Raji (cell line): ENCODE results near the gene APBA1.

Experiments used
- POLR2A ChIP-seq: IDR thresholded peaks from 2 replicates; pipeline ENCODE4 v1.6.1; 2011; ENCODE audit warnings: low read depth, low read length, control low read depth; ENCODE audit not compliant: insufficient read depth

APBA1 gene

GRCh38 chr9:69542942-69543704 lies 129.0 kb downstream of the APBA1 start:
- TF ChIP-seq POLR2A = no peak

- no peak for TF ChIP-seq POLR2A
These were observed 130.1 kb downstream of the APBA1 start for GRCh38 chr9:69542058-69542457.

DNA sequence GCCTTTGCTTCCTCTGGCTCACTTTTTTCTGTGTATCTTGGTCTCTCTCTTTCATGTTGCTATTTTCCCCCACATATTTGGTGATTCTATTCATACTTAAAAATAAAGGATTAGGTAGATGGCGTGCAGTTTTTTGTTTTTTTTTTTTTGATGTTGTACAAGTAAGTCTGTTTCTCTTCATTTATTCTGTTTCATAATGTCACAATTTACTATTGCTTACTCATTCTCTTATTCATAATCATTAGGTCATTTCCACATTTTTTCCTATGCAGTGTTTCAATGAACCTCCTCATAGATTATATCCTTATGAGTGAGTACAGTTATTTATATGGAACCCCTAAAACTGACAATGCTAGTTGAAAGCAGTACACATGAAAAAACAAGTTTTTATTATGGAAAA lies 136.3 kb downstream of the APBA1 start:
- no peak for TF ChIP-seq POLR2A

GRCh38 chr9:69535286-69535832 lies 136.8 kb downstream of the APBA1 start:
- TF ChIP-seq POLR2A = no peak

DNA sequence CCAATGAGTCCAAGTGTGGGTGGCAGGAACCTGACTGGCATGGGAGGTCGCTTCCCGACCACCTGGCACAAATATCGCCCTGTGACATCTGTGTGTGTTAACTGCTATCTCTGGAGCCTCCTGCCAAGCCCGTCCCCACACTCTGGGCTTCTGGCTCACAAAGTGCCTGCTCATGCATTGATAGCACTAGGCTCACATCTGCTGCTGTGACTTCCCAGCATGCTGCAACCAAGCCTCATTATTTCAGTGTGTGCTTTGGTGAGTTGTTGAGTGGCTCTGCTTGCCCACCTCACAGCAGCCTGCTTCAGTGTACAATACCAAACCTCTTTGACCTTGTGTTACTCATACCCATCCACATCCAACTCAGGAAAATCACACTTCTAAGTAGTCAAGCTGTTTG lies 139.8 kb downstream of the APBA1 start:
- no peak for TF ChIP-seq POLR2A

DNA sequence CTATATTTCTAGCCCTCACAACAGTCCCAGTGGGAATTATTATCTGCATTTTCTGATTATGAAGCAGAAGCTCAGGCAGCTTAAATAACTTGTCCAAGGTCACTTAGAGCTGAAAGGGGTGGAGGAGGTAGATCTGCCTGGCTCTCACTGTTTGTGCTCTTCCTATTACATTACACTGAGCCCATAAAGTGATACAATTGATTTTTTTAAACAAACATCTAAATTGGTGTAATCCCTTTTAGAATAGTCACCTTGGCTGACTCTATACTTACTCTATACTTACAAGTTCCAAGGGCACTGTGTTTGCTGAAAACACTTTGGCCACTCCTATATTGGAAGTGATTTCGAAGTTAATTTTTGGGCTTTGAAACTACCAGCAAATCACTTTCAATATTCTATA lies 144.7 kb downstream of the APBA1 start:
- no peak for TF ChIP-seq POLR2A

GRCh38 chr9:69526699-69527098 lies 145.5 kb downstream of the APBA1 start:
- no peak for TF ChIP-seq POLR2A

- no peak for TF ChIP-seq POLR2A
These were observed 152.5 kb downstream of the APBA1 start for GRCh38 chr9:69519470-69520240.

DNA sequence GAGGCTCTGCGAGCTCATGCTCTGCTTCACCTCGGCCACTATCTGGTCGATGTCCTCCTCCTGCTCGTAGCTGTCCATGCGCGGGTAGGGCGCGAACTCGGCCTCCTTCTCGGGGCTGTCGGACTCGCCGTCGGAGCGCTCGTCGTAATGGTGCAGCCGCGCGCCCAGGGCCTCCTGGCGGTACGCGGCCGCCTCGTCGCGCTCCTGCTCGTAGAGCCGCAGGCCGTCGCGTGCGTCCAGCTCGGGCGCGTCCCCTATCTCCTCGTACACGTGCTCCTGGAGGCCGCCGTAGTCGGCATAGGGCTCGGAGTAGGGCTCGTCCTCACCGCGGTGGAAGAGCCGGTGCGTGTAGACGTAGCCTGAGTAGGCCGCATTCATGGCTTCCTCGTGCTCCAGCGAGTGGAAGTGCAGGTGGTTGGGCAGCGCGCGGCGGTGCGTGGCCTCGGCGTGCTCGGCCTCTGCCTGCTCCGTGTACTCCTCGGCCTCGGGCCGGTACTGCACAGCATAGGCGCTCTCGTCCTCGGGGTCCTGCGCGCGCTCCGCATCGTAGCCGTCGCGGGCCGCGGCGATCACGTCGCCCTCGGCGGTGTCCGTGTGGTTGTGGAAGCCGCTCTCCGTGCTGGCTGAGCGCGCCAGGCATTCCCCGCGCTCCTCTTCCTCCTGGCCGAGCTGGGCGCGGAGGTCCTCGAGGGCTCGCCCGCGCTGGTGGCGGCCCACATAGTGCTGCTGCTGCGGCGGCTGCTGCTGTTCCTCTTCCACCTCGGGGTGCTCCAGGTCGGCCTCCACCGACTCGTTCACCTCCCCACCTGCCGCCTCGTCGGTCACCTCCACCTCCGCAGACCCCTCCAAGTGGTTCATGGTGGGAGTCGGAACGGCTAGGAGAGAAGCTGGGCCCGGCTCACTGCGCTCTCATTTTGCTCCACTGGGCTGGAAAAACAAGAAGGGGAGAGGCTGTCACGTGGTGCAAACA lies 155.5 kb downstream of the APBA1 start:
- TF ChIP-seq POLR2A = no peak

- TF ChIP-seq POLR2A = no peak
These were observed 156.4 kb downstream of the APBA1 start for GRCh38 chr9:69515810-69516209.

GRCh38 chr9:69513141-69513820 lies 158.9 kb downstream of the APBA1 start:
- TF ChIP-seq POLR2A = no peak

- no peak for TF ChIP-seq POLR2A
These were observed 168.1 kb downstream of the APBA1 start for GRCh38 chr9:69504058-69504457.

- TF ChIP-seq POLR2A = no peak
These were observed 169.4 kb downstream of the APBA1 start for GRCh38 chr9:69502671-69503301.

DNA sequence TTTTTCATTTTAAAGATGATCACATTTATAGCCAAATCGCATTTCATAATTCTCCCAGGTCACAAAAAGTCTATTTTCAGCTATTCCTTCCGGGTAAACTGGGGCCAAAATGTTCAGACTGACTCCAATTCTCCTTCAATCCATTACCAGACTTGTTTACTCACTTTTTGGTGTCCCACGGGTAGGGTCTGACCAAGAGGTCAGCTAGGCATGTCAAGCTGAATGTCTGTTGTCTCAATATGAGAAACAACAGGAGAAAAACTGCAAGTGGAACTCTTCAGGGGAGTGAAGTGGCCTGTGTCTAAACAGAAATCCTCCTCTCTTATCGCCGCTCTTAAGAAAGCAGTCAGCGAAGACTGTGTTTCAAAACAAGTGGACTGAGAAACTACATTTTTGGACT lies 171.3 kb downstream of the APBA1 start:
- no peak for TF ChIP-seq POLR2A
